ENCODE measurements around the gene FAM227A. TPM values are rescaled to one million over a fixed set of nuclear protein-coding genes. Genes with fewer than 3 reads are reported as not detected.

FAM227A gene
- total and polyA plus RNA-seq, 2 of the 4 experiments (the other 2 are of a cell fraction) = 1.3 to 1.4 TPM

DNA sequence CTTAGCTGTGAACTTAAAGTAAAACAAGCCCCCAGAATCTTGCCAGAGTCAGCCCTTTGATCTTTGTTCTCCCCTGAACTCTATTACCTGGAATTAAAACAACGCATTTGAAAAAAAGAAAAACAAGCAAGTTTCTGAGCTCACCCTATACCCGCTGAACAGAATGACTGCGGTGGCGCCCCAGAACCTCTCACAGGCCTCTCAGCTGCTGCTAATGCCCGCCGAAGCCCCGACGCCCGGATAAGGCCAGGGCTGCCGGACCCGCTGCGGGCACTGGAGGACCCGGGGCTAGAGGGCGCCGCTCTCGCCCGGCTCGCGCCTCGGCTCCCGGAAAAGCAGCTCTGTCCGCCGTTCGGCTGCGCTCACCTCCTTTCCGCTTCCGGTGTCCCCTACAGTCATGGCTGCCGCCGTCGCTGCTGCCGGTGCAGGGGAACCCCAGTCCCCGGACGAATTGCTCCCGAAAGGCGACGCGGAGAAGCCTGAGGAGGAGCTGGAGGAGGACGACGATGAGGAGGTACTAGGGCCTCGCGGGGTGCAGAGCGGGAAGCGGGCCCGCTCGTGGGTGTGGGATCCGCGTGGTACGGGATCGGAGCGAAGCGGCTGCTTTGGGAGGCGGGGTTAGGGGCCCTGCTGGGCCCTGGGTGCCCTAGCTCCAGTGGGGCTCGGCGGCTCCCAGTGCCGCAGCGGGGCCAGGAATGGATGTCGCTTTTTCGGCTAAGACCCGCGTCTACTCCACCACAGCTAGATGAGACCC, 25.6 kb upstream of the FAM227A start, which contains the start of gene TOMM22:
Gene TOMM22 (plus strand): TSS at position 376 of the 754 bp plus-strand sequence. CDS start 22 bp downstream, at position 398.
- Histone ChIP-seq H3K14ac (replicated peaks; ENCODE audit: low read depth, low read length) (peak within 1 kb of the TSS; percentile 72), H3K4me1 (ENCODE audit: control insufficient read depth, insufficient read depth, low read length) (no peaks in the 10 kb centered on the region; the same call in 1 of the 2 replicates), H4K5ac (ENCODE audit: low read depth, low read length) (peak within 1 kb of the TSS; percentile 92), H3K27me3 (ENCODE audit: control insufficient read depth, insufficient read depth, low read length) (no peaks in the 10 kb centered on the region), H3K9me1 (ENCODE audit: insufficient read depth, low read length) (no peaks in the 10 kb centered on the region; the same call in 1 of the 2 replicates), H2BK120ac (ENCODE audit: low read depth, low read length) (peak within 1 kb of the TSS; percentile 68; the same call in 1 of the 2 replicates), H3K18ac (ENCODE audit: low read depth, low read length) (no peak within 1 kb of the TSS), H2AK5ac (ENCODE audit: low read depth, low read length) (peak within 1 kb of the TSS; percentile 86), H3K36me3 (ENCODE audit: control insufficient read depth, insufficient read depth, low read length) (peaks cover 26% of the 10 kb centered on the region), H4K20me1 (ENCODE audit: insufficient read depth, low read length) (no peaks in the 10 kb centered on the region), H3K23ac (ENCODE audit: low read depth, low read length) (peak within 1 kb of the TSS; percentile 72), H3K9me3 (ENCODE audit: control insufficient read depth, insufficient read depth, low read length) (no peaks in the 10 kb centered on the region), H2BK20ac (ENCODE audit: low read depth, low read length) (no peak within 1 kb of the TSS), H3K4ac (ENCODE audit: low read depth, low read length) (peak within 1 kb of the TSS; percentile 88), H3K79me1 (ENCODE audit: low read depth in 1 of 2, low read length in 2 of 2) (peaks cover 16 to 37% of the 10 kb centered on the region in 2 experiments; a peak in 3 of 4 replicates), H3K4me3 (ENCODE audit: insufficient read depth, low read depth, low read length) (peak within 1 kb of the TSS; percentile 83), H3K27ac (ENCODE audit: insufficient read depth, low read length) (peak within 1 kb of the TSS; percentile 85), H4K8ac (ENCODE audit: low read depth in 2 of 2, low read length in 2 of 2) (peak within 1 kb of the TSS; percentile 59 to 97), H2BK5ac (ENCODE audit: low read depth, low read length, poor library complexity, severe bottlenecking) (peak within 1 kb of the TSS; percentile 75), H2AFZ (replicated peaks; ENCODE audit: low read length, poor library complexity) (peak within 1 kb of the TSS; percentile 97), H3K9ac (ENCODE audit: low read depth, low read length) (peak within 1 kb of the TSS; percentile 89), H2BK15ac (ENCODE audit: low read depth, low read length) (no peak within 1 kb of the TSS), H3K4me2 (ENCODE audit: low read depth, low read length) (peak within 1 kb of the TSS; percentile 87), H4K91ac (ENCODE audit: insufficient read depth, low read depth, low read length) (peak within 1 kb of the TSS; percentile 75; the same call in 1 of the 2 replicates), H3K56ac (ENCODE audit: extremely low read depth, insufficient read depth, low read length) (peak within 1 kb of the TSS; percentile 68), H2AK9ac (replicated peaks; ENCODE audit: low read depth, low read length, poor library complexity) (peak within 1 kb of the TSS; percentile 88)
- 0% methylated on average over 27 of the region's 60 CpGs; no CpG with 5 or more reads in 1 of the 2 experiments for WGBS, 2 experiments (ENCODE audit: extremely low coverage in 2 of 2, insufficient read length in 1 of 2)
- dilution Hi-C loops (cut with HindIII; ENCODE audit: low sequenced_read_pairs, unreplicated experiment) (no loop called here), intact Hi-C loops (cut with micrococcal nuclease) (loop anchor here (2.0 kb wide), 1 partner anchor 15 kb away; no protein-coding TSS in a partner anchor), in situ Hi-C loops (cut with MboI; ENCODE audit: low sequenced_read_pairs) (no loop called here)
- DNase-seq (peak; percentile 83), ATAC-seq (ENCODE audit: low read depth) (peak; percentile 100)
- ChIA-PET POLR2A (ENCODE audit: unreplicated experiment) (interaction anchor here (0.5 to 0.6 kb wide), 2 partner anchors 23 to 123 kb away, joined by 3 to 5 read pairs; no protein-coding TSS in a partner anchor), CTCF (interaction anchor here (0.6 to 1.9 kb wide), 9 partner anchors 10 to 191 kb away, joined by 3 to 9 read pairs (median 4); partner anchors contain the start of genes CBY1 and FAM227A)
- no TSS peak for BruUV-seq (replicated peaks)
- TF ChIP-seq MAZ (IDR thresholded peaks at IDR 0.05; ENCODE audit: borderline replicate concordance, low read depth, low read length) = peak; percentile 43; the same call in 1 of the 2 replicates
- no peak for TF ChIP-seq BHLHE40 (IDR thresholded peaks at IDR 0.05; ENCODE audit: low read depth, low read length)
- no peak for TF ChIP-seq RCOR1 (IDR thresholded peaks at IDR 0.05; ENCODE audit: insufficient replicate concordance, low read length)
- TF ChIP-seq MAFK (IDR thresholded peaks at IDR 0.05; ENCODE audit: low read depth, low read length) = no peak
- TF ChIP-seq SMC3 (IDR thresholded peaks at IDR 0.05; ENCODE audit: low read depth, low read length) = peak; percentile 49
- TF ChIP-seq MXI1 (IDR thresholded peaks at IDR 0.05; ENCODE audit: borderline replicate concordance, low read depth, low read length) = peak; percentile 90; the same call in 1 of the 2 replicates
- TF ChIP-seq POLR2A (IDR thresholded peaks at IDR 0.05; ENCODE audit: low read depth, low read length) = peak; percentile 81
- peak; percentile 41 for TF ChIP-seq RAD21 (IDR thresholded peaks at IDR 0.05; ENCODE audit: low read length)
- TF ChIP-seq, protein P1, sequence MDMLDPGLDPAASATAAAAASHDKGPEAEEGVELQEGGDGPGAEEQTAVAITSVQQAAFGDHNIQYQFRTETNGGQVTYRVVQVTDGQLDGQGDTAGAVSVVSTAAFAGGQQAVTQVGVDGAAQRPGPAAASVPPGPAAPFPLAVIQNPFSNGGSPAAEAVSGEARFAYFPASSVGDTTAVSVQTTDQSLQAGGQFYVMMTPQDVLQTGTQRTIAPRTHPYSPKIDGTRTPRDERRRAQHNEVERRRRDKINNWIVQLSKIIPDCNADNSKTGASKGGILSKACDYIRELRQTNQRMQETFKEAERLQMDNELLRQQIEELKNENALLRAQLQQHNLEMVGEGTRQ (IDR thresholded peaks at IDR 0.05; ENCODE audit: low read depth, low read length) = no peak
- TF ChIP-seq, protein P2, sequence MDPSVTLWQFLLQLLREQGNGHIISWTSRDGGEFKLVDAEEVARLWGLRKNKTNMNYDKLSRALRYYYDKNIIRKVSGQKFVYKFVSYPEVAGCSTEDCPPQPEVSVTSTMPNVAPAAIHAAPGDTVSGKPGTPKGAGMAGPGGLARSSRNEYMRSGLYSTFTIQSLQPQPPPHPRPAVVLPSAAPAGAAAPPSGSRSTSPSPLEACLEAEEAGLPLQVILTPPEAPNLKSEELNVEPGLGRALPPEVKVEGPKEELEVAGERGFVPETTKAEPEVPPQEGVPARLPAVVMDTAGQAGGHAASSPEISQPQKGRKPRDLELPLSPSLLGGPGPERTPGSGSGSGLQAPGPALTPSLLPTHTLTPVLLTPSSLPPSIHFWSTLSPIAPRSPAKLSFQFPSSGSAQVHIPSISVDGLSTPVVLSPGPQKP (IDR thresholded peaks at IDR 0.05; ENCODE audit: borderline replicate concordance, low read depth, low read length) = 0 out of 2 replicates have a peak, but pooled peaks have one; percentile 20
- TF ChIP-seq, protein P3, sequence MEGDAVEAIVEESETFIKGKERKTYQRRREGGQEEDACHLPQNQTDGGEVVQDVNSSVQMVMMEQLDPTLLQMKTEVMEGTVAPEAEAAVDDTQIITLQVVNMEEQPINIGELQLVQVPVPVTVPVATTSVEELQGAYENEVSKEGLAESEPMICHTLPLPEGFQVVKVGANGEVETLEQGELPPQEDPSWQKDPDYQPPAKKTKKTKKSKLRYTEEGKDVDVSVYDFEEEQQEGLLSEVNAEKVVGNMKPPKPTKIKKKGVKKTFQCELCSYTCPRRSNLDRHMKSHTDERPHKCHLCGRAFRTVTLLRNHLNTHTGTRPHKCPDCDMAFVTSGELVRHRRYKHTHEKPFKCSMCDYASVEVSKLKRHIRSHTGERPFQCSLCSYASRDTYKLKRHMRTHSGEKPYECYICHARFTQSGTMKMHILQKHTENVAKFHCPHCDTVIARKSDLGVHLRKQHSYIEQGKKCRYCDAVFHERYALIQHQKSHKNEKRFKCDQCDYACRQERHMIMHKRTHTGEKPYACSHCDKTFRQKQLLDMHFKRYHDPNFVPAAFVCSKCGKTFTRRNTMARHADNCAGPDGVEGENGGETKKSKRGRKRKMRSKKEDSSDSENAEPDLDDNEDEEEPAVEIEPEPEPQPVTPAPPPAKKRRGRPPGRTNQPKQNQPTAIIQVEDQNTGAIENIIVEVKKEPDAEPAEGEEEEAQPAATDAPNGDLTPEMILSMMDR (conservative IDR thresholded peaks at IDR 0.05; ENCODE audit: low read depth, low read length) = peak; percentile 82
- TF ChIP-seq RFX5 (IDR thresholded peaks at IDR 0.05; ENCODE audit: low read depth, low read length) = no peak
- no peak for TF ChIP-seq CEBPB (IDR thresholded peaks at IDR 0.05; ENCODE audit: low read depth, low read length)

All from IMR-90 (cell line).